A549 treated with dexamethasone at 1 μM for 4 hours (cell line): ENCODE data around the gene USP30. TPM values are rescaled to one million over a fixed set of nuclear protein-coding genes. Genes with fewer than 3 reads are reported as not detected.

Source experiments
- total RNA-seq: library from RNA; stranded (reverse); fragments of 200-300 nt; extraction: Qiagen RNA extraction; gene quantifications from 5 replicates; pipeline ENCODE4 v1.2.3, GENCODE V29; 2022

The USP30 gene
- 6.9 to 10.7 TPM (median 9.8 TPM) in 5 replicates for total RNA-seq

DNA sequence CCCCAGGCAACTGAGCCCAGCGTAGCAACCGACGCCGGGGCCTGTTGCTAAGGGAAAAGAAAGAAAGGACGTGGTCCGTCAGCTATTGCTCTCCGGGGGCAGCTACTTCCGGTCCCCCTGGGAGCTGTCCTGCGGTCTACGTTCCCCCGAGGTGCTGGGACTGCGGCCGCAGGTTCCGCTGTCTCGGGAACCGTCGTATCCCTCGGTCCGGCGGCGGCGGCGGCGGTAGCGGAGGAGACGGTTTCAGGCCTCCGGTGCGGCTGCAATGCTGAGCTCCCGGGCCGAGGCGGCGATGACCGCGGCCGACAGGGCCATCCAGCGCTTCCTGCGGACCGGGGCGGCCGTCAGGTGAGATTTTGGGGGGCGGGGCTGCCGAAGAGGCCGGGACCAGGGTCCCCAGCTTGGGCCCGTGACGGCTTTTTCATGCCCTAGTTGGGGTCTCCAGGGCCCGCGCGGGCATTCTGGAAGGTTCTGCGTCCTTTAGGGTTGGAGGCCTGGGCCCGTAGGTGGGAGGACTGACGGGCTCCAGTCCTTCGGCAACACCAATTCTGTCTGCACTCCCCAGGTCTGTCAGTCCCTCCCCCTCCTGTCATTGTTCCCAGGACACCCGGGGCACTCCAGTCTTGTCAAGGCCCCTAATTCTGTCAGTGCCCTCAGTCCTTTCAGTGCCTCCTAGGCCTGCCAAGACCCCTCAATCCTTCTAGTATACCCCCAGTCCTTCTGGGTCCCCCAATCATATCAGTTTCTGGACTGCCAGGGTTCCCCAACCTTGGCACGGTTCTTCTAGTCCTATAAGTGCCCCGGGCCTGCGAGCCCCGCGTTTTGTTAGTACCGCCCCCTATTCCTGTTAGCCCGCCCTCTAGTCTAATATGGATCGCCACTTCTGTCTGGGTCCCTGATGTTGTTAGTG is at the start of gene USP30:
USP30 (plus strand) TSS at position 163 of the 910 bp plus-strand sequence; CDS start at position 266, 103 bp downstream.

DNA sequence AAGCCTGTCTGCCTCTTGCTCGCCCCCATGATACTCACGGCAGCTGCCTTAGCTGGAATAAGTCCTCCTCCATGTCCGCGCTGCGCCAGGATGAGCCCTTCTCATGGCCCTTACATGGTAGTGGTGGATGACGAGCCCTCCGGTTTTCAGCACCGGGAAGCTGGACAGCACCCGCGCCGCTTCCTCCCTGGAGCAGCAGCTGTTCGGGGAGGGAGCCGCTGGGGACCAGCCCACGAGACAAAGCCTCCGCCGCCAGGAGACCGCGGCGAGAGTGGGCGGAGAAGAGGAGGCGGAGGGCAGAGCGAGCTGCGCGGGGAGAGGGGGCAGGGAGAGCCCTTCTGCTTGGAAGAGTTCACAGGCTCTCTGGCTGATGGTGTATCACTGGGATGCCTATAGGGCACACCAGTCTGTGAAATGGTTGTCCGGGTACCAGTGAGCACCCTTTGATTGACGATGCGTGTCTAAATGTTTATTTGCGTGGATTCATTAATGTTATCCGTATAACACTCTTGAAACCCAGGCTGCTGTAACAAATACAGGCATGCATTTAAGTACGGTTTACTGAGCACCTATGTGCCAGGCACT is 31.5 kb upstream of the USP30 start, which contains the start of gene SVOP:
SVOP (minus strand) TSS at position 273 of the 585 bp plus-strand sequence; CDS start at position 73, 200 bp downstream.

DNA sequence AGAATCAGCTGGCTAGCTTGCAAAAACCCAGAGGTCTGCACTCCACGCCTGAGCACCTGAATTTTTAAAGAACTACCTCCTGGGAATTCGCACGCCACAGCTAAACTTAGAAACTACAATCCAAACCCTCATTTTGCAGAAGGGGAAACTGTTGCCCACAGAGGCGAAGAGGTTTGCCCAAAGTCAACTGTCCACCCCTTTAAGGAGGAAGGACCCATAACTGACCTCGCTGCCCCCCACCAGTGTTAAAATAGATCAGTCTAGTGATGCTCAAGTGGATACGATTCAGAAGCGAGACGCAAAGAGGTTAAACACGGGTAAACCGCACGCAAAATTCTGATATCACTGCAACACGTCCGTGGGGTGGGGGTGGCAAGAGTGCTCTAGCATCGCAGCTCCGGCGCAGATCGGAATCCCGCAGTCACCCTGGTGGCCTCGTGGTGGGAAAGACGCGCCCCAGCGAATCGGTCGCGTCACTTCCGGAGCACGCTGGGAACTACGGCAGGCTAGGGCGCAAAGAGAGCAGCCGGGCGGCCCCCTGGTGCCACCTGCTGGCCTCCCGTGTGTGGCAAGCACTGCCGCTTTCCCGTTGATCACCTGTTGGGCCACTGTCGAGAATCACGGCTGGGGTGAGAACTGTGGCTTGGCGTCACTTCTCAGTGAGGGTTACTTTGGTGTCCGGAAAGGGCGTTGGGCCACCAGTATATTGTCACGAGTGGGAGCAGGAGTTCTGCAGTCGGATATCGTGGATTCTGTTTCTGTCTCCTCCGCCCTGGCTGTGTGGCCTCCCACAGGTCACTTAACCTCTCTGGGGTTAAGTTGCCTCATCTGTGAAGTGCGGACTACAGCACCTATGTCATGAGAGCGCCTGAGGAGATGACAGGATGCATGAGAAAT is 40.9 kb downstream of the USP30 start, which contains the start of gene ALKBH2:
ALKBH2 (minus strand) TSS at position 451 of the 897 bp plus-strand sequence. CDS start 686 bp downstream, outside the sequence.

DNA sequence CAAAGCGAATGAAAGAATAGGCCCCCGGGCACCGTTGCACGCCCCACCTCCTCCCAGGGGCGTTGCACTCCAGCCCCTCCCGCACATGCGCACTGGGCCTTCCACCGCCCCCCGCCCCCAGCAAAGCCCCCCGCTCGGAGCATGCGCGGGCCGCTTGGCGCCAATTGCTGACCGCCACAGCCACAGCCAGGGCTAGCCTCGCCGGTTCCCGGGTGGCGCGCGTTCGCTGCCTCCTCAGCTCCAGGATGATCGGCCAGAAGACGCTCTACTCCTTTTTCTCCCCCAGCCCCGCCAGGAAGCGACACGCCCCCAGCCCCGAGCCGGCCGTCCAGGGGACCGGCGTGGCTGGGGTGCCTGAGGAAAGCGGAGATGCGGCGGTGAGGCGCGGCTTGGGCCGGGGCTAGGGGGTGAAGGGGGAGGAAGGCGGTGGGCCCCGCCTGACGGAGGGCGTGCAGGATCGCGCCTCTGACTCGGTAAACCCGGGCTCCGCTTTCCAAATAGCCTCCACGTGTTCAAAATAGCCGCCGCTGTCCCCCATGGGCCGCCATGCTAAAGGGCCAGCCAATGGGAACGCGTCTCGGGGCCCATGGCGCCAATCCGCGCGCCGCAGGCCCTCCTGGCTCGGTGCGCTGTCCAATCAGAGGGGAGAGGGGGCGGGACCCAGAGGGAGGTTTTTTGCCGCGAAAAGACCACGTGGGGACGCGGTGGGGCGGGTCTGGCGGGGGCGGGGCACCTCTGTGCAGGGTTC is 45.2 kb downstream of the USP30 start, which contains the start of gene UNG:
UNG (plus strand) TSS at position 163 of the 748 bp plus-strand sequence; CDS start at position 246, 83 bp downstream.

DNA sequence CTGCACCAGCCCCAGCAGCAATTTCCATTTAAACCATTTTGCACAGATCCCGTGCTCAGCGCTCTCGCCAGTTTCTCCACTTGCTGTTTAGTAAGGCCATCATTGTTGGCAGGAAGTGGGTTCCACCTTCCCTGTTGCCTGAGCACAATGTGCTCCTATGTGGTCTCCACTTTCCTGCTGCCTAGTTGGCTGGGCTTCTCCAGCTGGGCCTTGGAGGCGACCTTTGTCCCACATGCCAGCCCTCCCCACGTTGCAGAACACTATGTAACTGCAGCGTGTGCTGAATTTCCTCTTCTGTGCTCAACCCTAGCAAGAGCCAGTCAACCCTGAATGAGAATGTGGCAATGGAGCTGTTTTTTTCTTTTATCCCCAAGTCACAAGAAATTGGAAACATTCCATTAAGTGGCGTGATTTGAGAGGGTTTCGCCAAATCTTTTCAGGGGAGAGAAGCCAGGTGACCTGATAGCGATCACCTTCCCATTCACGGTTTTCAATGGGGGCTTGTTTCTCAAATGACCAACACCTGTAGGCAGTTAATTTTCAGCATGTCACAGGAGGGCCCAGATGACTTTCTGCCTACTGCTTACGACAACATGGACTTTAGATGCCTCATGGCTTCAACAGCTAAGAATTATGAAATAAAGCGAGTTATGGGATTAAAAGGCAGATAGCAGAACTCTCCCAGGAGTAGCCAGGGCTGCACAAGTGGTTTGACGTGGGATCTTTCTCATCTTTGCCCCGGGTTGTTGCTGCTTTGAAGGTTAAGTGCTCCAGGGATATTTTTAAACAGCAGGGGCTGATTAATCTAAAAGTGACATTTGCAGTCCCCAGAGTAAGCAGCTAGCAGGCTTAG is 63.6 kb downstream of the USP30 start, which contains the start of gene ACACB:
ACACB (plus strand) TSS at position 830 of the 853 bp plus-strand sequence. CDS start 22,819 bp downstream, outside the sequence.

Other genes with a start within 250 kb of the USP30 start
- gene SSH1, start 195.0 kb upstream of the USP30 start, total RNA-seq = 11.9 to 28.6 TPM (median 24.1 TPM) in 5 replicates
- gene DAO, start 172.5 kb upstream of the USP30 start, total RNA-seq = not detected in 5 replicates
- gene SVOP, start 31.5 kb upstream of the USP30 start, total RNA-seq = not detected in 5 replicates
- 47.8 to 54.7 TPM (median 50.2 TPM) in 5 replicates for gene ALKBH2, start 40.9 kb downstream of the USP30 start, total RNA-seq
- gene UNG, start 45.0 kb downstream of the USP30 start, total RNA-seq = 90.2 to 96.5 TPM (median 93.2 TPM) in 5 replicates
- gene ACACB, start 64.0 kb downstream of the USP30 start, total RNA-seq = 11.0 to 18.0 TPM (median 15.5 TPM) in 5 replicates